ENCODE data around the gene PPP4R2.
"Not testable (repeated sequence)": the region's sequence is repeated elsewhere in the genome, so short reads cannot be mapped to it uniquely, and the experiment has no call there.

Gene PPP4R2

DNA sequence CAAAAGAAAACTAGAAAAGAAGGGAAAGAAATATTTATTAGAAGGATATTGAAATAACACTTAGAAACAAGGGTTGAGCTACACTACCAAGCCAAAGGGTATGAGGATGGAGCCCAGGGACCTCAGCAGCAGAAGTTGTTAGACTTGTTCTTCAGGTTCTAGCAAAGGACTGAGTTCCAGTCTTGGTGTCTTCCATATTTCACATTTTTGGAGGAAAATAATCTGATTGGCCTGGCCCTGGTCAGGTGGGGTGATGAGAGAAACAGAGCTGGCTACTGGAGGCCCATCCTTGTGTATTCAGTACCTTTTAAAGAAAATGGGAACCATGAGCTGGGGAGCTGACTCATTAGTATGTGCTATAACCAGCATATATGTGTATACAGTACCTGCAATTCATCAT lies 28.2 kb downstream of the PPP4R2 start:
- no peak for DNase-seq (ENCODE audit: low read depth in 1 of 2, low spot score in 1 of 2)

DNA sequence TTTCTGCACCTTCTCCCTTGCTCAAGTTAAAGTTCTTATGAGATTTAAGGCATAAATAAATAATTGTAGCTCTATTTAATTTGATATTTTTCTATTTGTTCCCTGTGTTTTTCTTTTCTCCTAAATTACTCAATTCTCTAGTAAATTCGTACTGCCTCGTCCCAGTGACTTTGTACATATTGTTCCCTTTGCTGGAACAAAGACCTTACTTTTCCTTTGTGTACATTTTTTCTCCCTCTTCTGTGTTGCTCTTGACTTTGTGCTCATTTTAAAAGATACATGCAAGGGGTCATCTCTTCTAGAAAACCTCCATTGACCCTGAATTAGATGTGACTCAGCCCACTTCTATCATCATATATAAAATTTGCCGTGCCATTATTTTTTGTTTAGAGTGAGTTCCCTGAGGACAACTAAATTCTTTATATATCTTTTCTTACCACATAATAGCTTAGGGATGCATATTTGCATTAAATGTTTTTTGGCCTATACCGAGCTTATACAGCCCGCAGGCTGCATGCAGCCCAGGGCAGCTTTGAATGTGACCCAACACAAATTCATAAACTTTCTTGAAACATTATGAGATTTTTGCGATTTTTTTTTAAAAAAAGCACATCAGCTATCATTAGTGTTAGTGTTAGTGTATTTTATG lies 29.6 kb downstream of the PPP4R2 start:
- no peak for DNase-seq (ENCODE audit: low read depth in 1 of 2, low spot score in 1 of 2)

DNA sequence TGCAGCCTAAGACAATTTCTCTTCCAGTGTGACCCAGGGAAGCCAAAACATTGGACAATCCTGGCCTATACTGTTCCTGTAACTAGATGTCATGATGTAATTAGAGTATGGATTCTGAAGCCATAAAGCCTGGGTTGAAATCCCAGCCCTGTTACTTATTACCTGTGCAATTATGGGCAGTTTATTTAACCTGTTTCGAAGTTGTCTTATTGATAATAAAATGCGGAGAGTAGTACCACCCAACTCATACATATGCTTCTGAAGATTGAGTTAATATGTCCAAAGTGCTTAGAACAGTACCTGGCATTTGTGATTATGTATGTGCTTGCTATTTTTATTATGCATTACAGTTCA lies 30.1 kb downstream of the PPP4R2 start:
- DNase-seq (ENCODE audit: low read depth in 1 of 2, low spot score in 1 of 2) = no peak

DNA sequence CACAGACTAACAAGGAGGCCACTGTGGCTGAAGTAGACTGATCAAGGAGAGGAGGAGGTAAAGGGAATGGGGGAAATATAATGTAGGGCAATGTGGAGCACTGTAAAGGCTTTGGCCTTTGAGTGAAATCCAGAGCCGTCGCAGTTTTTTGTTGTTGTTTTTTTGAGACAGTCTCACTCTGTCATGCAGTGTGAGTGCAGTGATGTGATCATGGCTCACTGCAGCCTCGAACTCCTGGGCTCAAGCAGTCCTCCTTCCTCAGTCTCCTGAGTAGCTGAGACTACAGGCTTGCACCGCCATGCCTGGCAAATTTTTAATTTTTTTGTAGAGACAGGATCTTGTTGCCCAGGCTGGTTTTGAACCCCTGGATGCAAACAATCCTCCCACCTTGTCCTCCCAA lies 32.2 kb downstream of the PPP4R2 start:
- no peak for DNase-seq (ENCODE audit: low read depth in 1 of 2, low spot score in 1 of 2)

DNA sequence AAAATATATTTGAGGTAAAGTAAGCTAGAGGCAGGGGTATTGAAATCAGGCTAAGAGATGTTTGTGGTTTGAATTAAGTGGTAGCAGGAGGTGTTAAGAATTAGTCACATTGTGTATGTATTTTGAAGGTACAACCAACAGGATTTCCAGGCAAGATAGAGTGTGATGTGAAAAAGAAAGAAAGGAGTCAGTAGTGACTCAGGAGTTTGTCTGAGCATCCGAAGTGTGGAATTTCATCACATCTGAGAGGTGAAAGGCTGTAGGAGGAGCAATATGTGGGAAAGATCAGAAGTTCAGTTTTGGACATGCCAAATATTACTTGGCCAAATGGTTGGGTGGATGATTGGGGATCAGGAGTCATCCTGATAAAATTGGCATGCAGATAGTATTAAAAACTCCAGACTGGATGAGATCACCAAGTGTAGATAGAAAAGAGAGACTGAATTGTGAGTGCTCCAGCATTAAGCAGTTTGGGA lies 32.7 kb downstream of the PPP4R2 start:
- DNase-seq (ENCODE audit: low read depth in 1 of 2, low spot score in 1 of 2) = no peak

DNA sequence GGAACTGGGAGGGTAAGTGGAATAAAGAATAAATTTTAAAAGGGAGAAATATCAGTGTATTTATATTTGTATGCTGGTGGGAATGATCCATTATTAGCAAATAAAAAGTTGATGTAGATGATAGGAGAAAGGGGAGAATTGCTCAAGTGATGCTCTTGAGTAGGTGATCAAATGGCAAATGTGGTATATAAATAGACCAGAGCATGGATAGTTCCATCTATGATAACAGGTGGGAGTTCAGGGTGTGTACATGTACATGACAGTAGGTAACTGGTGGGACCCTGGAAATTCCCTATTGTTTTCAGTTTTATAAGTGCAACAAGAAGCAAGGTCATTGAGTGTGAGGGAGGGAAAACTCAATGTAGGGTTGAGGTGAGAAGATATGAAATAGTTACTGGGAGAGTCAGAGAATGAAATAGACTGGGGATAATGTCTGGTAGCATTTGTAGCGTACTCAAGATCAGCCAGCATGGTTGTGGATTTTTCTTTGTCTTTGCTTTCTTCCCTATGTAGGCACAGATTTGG lies 33.5 kb downstream of the PPP4R2 start:
- DNase-seq (ENCODE audit: low read depth in 1 of 2, low spot score in 1 of 2) = no peak

DNA sequence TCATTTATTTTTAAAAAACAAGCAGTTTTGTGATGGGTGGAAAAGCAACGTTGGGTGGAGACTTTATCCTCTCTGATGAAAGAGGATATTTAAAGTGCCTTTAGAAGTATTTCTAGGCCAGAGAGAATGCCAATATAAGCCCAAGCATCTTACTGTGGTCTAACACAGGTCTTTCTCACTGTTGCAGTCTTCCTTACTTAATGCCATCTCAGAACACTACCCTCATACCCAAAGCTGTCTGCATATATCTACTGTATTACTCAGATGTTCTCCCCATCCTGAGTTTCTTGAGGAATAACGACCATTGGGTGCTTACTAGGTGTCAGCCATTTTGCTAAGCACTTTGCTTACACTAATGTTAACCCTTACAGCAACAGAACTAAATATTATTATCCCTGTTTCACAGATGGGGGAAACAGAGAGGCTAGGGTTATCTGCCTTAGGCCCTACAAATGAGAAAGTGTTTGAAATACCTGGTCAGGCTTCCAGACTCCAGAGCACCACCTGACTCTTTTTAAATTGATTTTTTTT lies 35.0 kb downstream of the PPP4R2 start:
- no peak for DNase-seq (ENCODE audit: low read depth in 1 of 2, low spot score in 1 of 2)

DNA sequence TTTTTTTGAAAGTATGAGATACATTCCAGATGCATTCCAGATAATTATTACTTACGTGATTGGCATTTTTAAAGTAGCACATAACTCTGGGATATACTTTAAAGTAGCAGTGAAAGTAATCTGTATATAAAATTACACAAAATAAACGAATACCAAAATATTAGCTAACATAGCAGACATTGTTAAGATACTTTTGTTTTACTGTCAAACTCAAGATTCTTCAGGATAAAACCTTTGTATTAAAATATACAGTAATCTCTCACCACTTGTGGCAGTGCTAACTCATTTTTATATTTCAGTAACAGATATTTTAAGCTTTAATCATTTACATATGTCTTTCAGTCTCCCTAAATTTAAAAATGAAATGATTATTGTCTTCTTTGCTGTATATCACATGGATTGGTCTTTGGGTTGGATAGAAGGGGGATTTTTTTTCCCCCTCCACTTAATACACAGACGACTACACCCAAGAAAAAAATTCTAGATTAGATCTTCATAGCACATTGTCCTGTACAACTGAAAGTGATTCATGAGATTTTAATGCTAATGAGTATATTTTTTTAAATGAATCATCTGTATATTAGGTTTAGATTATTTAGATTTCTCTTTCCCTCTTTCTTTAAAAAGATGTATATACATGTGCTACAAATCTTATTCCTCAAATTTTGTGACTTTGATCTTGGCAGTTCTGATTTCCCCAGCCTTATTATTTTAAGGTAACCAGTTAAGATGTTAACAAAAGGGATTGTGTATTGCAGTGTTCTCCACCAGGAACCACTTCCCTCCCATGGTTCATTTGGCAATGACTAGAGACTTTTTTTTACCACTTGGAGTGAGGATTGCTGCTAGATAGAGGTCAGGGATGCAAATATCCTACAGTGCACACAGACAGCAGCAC lies 40.3 kb downstream of the PPP4R2 start:
- no peak for DNase-seq (ENCODE audit: low read depth in 1 of 2, low spot score in 1 of 2)

DNA sequence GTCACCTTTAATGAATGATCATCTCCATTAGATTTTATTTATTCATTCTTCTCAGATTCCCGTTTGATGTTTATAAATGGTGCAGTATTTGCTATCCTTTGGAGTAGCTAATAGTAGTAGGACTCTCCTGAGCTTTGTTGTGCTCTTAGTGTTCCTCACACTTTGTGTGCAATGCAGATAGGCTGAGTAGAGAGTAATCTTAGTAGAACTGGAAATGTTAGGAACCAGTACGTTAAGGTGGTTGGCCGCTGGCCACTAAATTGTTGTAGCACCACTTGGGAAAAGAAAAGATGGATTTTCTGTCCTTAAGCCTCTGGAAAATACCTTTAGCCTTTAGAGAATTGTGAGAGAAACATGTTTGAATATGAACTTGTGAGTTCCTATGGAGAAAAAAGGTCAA lies 44.9 kb downstream of the PPP4R2 start:
- no peak for DNase-seq (ENCODE audit: low read depth in 1 of 2, low spot score in 1 of 2)

DNA sequence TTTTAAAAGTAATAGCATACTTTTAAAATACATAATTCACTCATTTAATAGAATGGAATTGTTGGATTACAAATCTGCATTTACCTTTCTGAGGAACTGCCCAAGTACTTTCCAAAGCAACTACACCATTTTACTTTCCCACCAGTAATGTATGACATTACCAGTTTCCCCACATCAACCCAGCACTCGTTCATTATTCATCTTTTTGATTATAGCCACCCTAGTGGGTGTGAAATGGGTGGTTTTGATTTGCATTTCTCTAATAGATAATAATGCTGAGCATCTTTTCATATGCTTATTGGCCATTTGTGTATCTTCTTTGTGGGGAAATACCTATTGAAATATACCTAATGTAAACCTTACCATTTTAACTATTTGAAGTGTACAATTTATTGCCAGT lies 46.8 kb downstream of the PPP4R2 start:
- no peak for DNase-seq (ENCODE audit: low read depth in 1 of 2, low spot score in 1 of 2)

DNA sequence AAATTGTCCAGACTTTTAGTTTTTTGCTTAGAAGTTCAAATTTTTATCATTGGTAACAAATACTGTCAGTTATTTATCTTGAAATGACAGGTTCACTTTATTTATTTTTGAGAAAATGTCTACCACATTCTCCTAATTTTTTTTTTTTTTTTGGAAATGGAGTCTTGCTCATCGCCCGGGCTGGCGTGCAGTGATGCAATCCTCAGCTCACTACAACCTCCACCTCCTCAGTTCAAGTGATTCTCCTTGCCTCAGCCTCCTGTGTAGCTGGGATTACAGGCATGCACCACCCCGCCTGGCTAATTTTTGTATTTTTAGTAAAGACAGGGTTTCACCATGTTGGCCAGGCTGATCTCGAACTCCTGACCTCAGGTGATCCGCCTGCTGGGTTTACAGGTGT lies 48.8 kb downstream of the PPP4R2 start:
- no peak for DNase-seq (ENCODE audit: low read depth in 1 of 2, low spot score in 1 of 2)

DNA sequence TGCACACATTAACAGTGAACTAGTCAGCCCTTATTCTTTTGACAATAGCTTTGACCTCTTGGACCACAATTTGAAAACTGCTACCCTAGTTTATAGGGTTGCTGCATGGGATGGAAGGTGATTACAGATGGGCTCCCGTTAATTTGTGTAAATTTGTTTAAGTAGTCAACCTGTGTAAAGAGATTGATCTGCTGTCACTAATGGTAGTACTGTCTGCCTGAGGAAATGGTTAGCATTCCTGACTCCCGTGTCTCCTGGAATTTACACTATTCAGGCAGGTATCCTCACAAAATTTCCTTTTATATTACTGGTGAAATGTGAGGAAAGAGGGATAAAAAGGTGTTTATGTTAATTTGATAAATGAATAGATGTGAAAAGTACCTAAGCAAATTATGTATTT lies 49.6 kb downstream of the PPP4R2 start:
- no peak for DNase-seq (ENCODE audit: low read depth in 1 of 2, low spot score in 1 of 2)

DNA sequence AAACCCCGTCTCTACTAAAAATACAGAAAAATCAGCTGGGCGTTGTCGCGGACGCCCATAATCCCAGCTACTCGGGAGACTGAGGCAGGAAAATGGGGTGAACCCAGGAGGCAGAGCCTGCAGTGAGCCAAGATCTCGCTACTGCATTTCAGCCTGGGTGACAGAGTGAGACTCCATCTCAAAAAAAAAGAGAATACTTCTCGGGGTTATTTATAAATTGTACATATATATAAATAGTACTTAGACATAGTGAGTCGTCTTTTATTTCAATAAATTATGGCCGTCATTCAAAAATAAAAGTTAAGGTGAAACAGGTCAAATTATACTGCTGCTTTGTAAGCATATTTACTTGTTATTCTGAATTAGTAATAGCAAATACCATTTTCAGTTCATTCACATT lies 52.7 kb downstream of the PPP4R2 start:
- no peak for DNase-seq (ENCODE audit: low read depth in 1 of 2, low spot score in 1 of 2)

DNA sequence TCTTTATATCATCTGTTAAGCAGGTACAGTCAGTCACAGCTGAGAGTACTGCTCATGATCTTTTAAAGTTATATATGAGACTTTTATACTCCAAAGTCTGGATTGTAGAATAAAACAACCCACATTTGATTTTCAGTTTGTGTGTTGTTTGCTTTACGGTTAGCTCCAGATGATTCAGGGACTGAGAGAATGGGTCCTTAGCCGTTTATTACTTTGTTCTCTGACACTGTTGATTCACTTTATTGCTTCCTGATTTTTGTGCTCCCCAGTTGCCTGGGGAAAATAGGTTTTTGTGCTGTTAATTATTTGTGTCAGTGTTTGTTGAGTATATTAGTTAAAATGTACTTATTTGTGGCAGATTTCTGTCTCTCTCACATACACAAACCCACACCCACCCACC lies 56.2 kb downstream of the PPP4R2 start:
- DNase-seq (ENCODE audit: low read depth in 1 of 2, low spot score in 1 of 2) = no peak

DNA sequence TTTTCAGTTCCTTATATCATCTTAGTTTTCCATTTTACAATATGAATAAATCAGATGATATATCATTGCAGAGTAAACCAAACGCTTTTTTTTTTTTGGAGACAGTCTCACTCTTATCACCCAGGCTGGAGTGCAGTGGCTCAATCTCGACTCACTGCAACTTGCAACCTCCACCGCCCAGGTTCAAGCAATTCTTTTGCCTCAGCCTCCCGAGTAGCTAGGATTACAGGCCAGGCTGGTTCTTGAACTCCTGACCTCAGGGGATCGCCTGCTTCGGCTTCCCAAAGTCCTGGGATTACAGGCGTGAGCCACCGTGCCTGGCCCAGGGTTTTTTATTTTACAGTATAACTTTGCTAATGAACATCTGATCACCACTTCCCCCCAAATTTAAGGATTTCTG lies 59.0 kb downstream of the PPP4R2 start:
- no peak for DNase-seq (ENCODE audit: low read depth in 1 of 2, low spot score in 1 of 2)

DNA sequence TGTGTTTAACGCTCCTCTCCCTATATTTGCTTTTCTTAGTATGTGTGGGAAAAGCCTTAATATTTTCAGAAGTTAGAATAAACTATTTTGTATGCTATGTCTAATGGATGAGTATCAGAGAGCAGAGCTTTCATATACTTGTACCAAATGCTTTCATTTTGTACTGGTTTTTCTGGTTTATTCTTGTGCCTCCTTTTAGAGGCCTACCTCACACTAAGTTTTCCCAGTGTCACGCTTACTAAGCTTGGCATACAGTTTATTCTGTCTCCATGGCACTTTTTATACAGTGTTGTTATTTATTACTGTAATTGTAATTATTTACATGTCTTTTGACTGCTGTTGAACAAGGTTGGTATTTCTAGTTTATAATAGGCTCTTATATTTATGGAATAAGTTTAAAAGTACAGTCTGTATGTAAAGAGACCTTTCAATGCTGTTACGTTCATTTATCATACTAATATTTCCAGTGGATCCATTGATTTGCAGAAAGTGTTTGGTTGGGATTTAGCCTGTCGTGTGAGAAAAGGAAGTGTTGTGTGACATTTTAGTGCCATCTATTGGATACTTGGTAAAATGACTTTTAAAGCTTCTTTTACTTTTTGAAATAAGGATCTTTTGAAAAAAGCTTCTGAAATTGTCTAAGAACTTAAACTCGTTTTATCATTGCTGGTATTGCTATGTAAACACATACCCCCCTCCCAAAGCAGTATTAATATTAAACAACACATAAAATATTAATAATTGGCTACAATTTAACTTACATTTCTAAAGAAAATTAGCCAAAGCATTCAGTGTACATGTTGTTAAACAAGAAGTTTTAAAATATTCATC lies 59.6 kb downstream of the PPP4R2 start:
- no peak for DNase-seq (ENCODE audit: low read depth in 1 of 2, low spot score in 1 of 2)

DNA sequence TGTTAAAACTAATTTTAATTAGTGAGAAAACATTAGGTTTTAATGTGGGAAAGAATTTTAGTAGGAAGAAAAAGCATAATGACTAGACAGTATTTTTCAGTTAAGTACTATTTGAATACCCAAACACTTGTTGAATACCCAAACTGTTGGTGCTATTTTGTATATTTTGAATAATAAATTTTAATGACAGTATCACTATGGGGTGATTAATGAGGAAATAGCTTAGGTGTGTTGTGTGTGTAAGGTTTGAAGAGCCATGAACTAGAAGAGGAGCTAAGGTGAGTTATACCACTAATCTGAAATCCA lies 60.2 kb downstream of the PPP4R2 start:
- no peak for DNase-seq (ENCODE audit: low read depth in 1 of 2, low spot score in 1 of 2)

DNA sequence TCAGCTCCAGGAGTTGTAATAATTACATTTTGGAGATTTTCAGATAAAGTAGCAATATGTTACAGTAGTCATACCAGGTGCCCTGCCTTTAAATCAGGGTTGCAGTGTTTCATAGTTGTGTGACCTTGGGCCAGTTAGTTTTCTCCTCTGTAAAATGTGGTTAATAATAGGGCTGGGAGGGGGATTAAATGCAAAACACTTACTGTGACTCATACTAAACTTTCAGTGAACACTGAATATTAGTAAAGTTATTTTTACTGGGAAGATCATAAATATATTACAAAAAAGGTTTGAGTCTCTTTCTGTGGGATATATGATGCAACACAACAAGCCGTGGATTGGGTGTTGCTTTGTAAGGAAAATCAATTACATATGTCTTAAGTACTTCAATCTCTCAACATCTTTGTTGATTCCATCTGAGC lies 63.7 kb downstream of the PPP4R2 start:
- no peak for DNase-seq (ENCODE audit: low read depth in 1 of 2, low spot score in 1 of 2)

DNA sequence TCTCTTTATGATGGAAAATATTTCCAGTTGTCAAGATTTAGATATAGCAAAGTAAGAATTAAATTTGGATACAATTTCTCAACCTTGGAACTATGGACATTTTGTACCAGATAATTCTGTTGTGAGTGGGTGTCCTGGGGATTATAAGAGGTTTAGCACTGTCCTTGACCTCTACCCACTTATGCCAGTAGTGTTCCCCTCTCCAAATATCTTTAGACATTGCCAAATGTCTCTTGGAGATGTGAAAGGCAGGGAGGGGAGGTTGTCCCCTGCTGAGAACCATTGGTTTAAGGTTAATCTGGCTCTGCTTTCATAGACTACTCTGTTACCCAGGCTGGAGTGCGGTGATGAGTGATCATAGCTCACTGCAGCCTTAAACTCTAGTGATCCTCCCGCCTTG lies 64.8 kb downstream of the PPP4R2 start, which contains the start of gene EBLN2:
Gene EBLN2 (plus strand): TSS at position 244 of the 400 bp plus-strand sequence. CDS start 423 bp downstream, outside the sequence.
- no peak for DNase-seq (ENCODE audit: low read depth in 1 of 2, low spot score in 1 of 2)

DNA sequence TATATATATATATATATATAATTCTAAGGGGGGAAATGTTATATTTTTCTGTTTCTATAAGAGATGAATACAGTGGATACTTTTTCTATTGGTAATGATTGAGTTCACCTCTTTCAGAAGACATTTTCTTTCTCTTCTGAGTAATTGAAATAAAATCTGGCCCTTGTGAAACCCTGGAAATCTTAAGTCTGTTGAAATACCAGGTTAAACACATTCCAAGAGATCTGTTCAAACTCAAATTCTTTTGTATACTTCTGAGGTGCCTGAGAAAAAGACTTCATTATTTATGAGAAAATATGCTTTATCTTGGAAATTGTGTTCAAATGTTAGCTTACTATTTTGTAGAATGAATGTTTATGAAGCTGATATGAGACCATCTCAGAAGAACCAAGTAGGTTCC lies 69.6 kb downstream of the PPP4R2 start:
- not testable (repeated sequence) for DNase-seq (ENCODE audit: low read depth in 1 of 2, low spot score in 1 of 2)

DNA sequence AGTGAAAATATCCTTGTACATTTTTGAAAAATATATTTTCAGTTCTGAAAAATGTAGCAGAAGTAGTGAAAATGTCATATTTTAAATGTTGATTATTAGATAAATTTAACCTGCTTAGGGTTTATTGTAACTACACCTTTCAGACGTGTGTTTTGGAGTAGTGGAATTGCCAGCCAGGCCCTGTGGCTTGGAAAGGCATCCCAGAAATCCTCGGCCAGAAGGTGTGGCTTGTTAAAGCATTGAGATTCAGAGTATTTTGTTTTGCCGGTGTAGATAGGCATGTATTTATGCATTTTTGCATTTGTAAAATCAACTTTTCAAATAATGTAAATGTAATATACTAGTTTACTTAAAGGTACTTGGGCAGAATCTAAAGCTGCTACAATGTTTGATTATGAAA lies 71.8 kb downstream of the PPP4R2 start:
- DNase-seq (ENCODE audit: low read depth in 1 of 2, low spot score in 1 of 2) = no peak
